Lung (tissue), 12 donors: ENCODE results near the gene CAMK2G. TPM values are rescaled to one million over a fixed set of nuclear protein-coding genes. Genes with fewer than 3 reads are reported as not detected.
A peak's percentile ranks its signal among the peaks of the same experiment; 100 is the strongest.

Source experiments
- ATAC-seq: fragments of 200-7000 bp; cut with Tn5 transposase; one replicate; pipeline ENCODE4 v1.9.1; 2020; ENCODE audit warnings: moderate number of reproducible peaks; ENCODE audit not compliant: insufficient read depth, low FRiP score
- DNase-seq, 3 donors: peaks; one replicate each; pipeline ENCODE4 v3.0.0-alpha.2; 2013 to 2017
- H3K27ac ChIP-seq, 2 donors: one replicate each; pipeline ENCODE4 v1.5.1; 2013; ENCODE audit warnings: mild to moderate bottlenecking in 2 of 2, moderate library complexity in 2 of 2, control low read depth in 1 of 2, inconsistent platforms in 1 of 2, low read depth in 1 of 2, low read length in 1 of 2
- H3K27me3 ChIP-seq, 3 donors: one replicate each; pipeline ENCODE4 v1.5.1; 2013; ENCODE audit warnings: low read length in 2 of 3; ENCODE audit not compliant: control insufficient read depth in 3 of 3, insufficient read depth in 3 of 3
- H3K36me3 ChIP-seq, 4 donors: one replicate each; pipeline ENCODE4 v1.5.1; 2013; ENCODE audit warnings: low read length in 4 of 4, mild to moderate bottlenecking in 1 of 4, moderate library complexity in 1 of 4; ENCODE audit not compliant: control insufficient read depth in 4 of 4, insufficient read depth in 4 of 4
- H3K4me1 ChIP-seq, 5 donors: one replicate each; pipeline ENCODE4 v1.5.1; 2013; ENCODE audit warnings: low read length in 5 of 5, mild to moderate bottlenecking in 2 of 5, moderate library complexity in 1 of 5; ENCODE audit not compliant: control insufficient read depth in 5 of 5, insufficient read depth in 5 of 5
- H3K4me3 ChIP-seq: one replicate; pipeline ENCODE4 v1.5.1; 2013; ENCODE audit warnings: mild to moderate bottlenecking, control low read depth, moderate library complexity
- H3K9ac ChIP-seq, 2 donors: one replicate each; pipeline ENCODE4 v1.5.1; 2013; ENCODE audit warnings: low read length in 2 of 2, control low read depth in 1 of 2; ENCODE audit not compliant: insufficient read depth in 1 of 2
- H3K9me3 ChIP-seq, 4 donors: one replicate each; pipeline ENCODE4 v1.5.1; 2013; ENCODE audit warnings: low read length in 3 of 4, mild to moderate bottlenecking in 1 of 4, moderate library complexity in 1 of 4; ENCODE audit not compliant: control insufficient read depth in 4 of 4, insufficient read depth in 3 of 4
- CTCF ChIP-seq: IDR thresholded peaks from 2 replicates; pipeline ENCODE4 v1.5.1; 2012; ENCODE audit warnings: mild to moderate bottlenecking; ENCODE audit errors: control extremely low read depth, extremely low read depth
- WGBS, 2 donors: extraction: QIAGEN DNeasy Blood & Tissue Kit; methylation state at CpG; one replicate each; pipeline ENCODE4 v1.1.7; 2013; 5-methylcytosine and 5-hydroxymethylcytosine counted together
- polyA plus RNA-seq, 2 donors: library from polyadenylated mRNA; stranded (reverse); fragments of 200-250 nt; gene quantifications; one replicate each; pipeline ENCODE4 v1.2.1, GENCODE V29; 2013
- total RNA-seq, 2 donors: library from RNA; depleted of rRNA in 1 of 2; stranded (reverse); fragments of >200 nt in 1 of 2; gene quantifications; one replicate each; pipeline ENCODE4 v1.2.1, GENCODE V29; 2014 to 2021
- donor health status: control.
- donor health status: control.
- donor health status: Bipolar disorder and iron deficiency.
- donor health status: healthy.
- donor health status: DM: yes; HTN: yes; CAD: no.

The CAMK2G gene
- total and polyA plus RNA-seq, 4 donors, result 15.8 to 41.1 (median 29.0) TPM

GRCh38 chr10:73915206-73915851 is 41.0 kb upstream of the CAMK2G start:
- H3K36me3 ChIP-seq, result peaks cover 0 to 10% (median 0%) of the 10 kb centered on the region in 4 donors
- H3K27ac ChIP-seq, result no peak overlapping the region
- no peak for ATAC-seq
- peaks cover 0 to 21% (median 1%) of the 10 kb centered on the region in 5 donors for H3K4me1 ChIP-seq
- H3K4me3 ChIP-seq, result no peak overlapping the region
- 78 to 85% methylated on average over 8 of the region's 8 CpGs for WGBS, 2 donors
- no peaks in the 10 kb centered on the region for H3K9me3 ChIP-seq
- peaks cover 0 to 22% (median 15%) of the 10 kb centered on the region in 3 donors for H3K27me3 ChIP-seq
- no peak for TF ChIP-seq CTCF
- no peak overlapping the region for H3K9ac ChIP-seq
- no peak for DNase-seq

GRCh38 chr10:73914036-73914435 is 39.7 kb upstream of the CAMK2G start:
- no peak for ATAC-seq
- Histone ChIP-seq H3K27ac (no peak overlapping the region), H3K4me3 (no peak overlapping the region), H3K9ac (no peak overlapping the region), H3K4me1 (peaks cover 0 to 15% (median 4%) of the 10 kb centered on the region in 5 donors), H3K27me3 (peaks cover 0 to 25% (median 17%) of the 10 kb centered on the region in 3 donors), H3K36me3 (peaks cover 0 to 10% (median 0%) of the 10 kb centered on the region in 4 donors), H3K9me3 (no peaks in the 10 kb centered on the region)
- TF ChIP-seq CTCF, result no peak
- no peak for DNase-seq
- 86 to 94% methylated on average over 10 of the region's 10 CpGs for WGBS, 2 donors

DNA sequence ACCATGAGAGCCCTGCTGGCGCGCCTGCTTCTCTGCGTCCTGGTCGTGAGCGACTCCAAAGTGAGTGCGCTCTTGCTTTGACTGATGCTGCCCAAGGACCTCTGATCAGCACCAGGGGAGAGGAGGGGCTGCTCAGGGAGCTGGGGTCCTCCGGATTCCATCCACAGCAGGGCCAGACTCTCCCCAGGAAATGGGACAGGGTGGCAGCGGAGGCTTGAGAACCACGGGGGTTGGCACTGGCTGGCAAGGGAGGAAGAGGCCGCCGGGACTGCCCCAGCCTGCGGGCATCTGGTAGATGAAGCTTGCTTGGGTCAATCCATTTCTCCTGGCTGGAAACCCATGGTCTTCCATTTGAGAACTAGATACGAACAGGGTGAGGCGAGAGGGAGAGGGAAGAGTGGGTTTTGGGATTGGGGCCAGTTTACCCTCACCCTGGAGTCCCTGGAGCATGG is 37.2 kb upstream of the CAMK2G start:
- Histone ChIP-seq H3K9me3 (no peaks in the 10 kb centered on the region), H3K4me3 (peak overlapping the region; percentile 59), H3K27me3 (peaks cover 0 to 25% (median 17%) of the 10 kb centered on the region in 3 donors), H3K36me3 (peaks cover 0 to 10% (median 0%) of the 10 kb centered on the region in 4 donors), H3K9ac (no peak overlapping the region), H3K4me1 (peaks cover 0 to 23% (median 8%) of the 10 kb centered on the region in 5 donors), H3K27ac (peak overlapping the region; percentile 59 to 68)
- WGBS, 2 donors, result 10 to 11% methylated on average over 14 of the region's 14 CpGs
- ATAC-seq, result no peak
- TF ChIP-seq CTCF, result no peak
- peak in 2 of 3 donors; percentile 38 to 47 for DNase-seq
